H1 (cell line): ENCODE results near the gene DCPS.

ENCODE experiments used
- RFX5 ChIP-seq: IDR thresholded peaks from 2 replicates; pipeline ENCODE4 v1.6.1; 2011; ENCODE audit warnings: low read depth, low read length, improper control_type of control experiment, borderline replicate concordance
- SIN3A ChIP-seq, 2 experiments: IDR thresholded peaks in 1 of 2; conservative IDR thresholded peaks in 1 of 2; 2 replicates each; pipeline ENCODE4 v1.6.1; 2011 to 2012; ENCODE audit warnings: low read length in 2 of 2, improper control_type of control experiment in 1 of 2, low read depth in 1 of 2, mild to moderate bottlenecking in 1 of 2
- SP1 ChIP-seq: IDR thresholded peaks from 2 replicates; pipeline ENCODE4 v1.6.1; 2011; ENCODE audit warnings: low read depth, low read length
- TF ChIP-seq, protein P1 (sequence below), 3 experiments: IDR thresholded peaks; 1 replicate in 2 of 3; 2 replicates in 1 of 3; pipeline versions ENCODE4 v1.5.1 to v1.6.1; 2011; ENCODE audit warnings: low read length in 3 of 3, mild to moderate bottlenecking in 3 of 3, inconsistent platforms in 2 of 3, low read depth in 1 of 3, moderate library complexity in 1 of 3; ENCODE audit not compliant: insufficient read depth in 1 of 3; ENCODE audit errors: control extremely low read depth in 1 of 3

DNA sequence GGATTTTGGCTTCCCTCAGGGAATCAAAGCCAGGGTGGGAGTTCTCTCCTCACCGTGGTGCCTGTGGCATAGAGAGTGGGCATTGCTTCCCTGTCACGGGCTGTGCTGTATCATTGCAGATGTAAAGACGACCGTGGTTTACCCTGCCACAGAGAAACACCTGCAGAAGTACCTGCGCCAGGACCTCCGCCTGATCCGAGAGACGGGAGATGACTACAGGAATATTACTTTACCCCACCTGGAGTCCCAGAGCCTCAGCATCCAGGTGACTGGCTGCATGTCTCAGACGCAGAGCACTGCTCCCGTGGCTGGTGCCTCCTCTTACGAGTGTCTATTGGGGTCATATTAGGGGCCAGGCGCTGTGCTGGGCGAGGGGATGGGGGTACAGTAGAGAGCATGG is 27.4 kb downstream of the DCPS start:
- TF ChIP-seq RFX5 (no peak), SIN3A (conservative IDR thresholded peaks at IDR 0.05 in 1 of 2, IDR thresholded peaks at IDR 0.05 in 1 of 2; ENCODE audit: low read depth in 1 of 2, low read length in 2 of 2) (no peak), SP1 (no peak)
- TF ChIP-seq, protein P1, sequence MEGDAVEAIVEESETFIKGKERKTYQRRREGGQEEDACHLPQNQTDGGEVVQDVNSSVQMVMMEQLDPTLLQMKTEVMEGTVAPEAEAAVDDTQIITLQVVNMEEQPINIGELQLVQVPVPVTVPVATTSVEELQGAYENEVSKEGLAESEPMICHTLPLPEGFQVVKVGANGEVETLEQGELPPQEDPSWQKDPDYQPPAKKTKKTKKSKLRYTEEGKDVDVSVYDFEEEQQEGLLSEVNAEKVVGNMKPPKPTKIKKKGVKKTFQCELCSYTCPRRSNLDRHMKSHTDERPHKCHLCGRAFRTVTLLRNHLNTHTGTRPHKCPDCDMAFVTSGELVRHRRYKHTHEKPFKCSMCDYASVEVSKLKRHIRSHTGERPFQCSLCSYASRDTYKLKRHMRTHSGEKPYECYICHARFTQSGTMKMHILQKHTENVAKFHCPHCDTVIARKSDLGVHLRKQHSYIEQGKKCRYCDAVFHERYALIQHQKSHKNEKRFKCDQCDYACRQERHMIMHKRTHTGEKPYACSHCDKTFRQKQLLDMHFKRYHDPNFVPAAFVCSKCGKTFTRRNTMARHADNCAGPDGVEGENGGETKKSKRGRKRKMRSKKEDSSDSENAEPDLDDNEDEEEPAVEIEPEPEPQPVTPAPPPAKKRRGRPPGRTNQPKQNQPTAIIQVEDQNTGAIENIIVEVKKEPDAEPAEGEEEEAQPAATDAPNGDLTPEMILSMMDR (IDR thresholded peaks at IDR 0.05; ENCODE audit: control extremely low read depth in 1 of 3, insufficient read depth in 1 of 3, low read depth in 1 of 3, low read length in 3 of 3): no peak
